ENCODE data around the gene CDRT15.

CDRT15 gene

DNA sequence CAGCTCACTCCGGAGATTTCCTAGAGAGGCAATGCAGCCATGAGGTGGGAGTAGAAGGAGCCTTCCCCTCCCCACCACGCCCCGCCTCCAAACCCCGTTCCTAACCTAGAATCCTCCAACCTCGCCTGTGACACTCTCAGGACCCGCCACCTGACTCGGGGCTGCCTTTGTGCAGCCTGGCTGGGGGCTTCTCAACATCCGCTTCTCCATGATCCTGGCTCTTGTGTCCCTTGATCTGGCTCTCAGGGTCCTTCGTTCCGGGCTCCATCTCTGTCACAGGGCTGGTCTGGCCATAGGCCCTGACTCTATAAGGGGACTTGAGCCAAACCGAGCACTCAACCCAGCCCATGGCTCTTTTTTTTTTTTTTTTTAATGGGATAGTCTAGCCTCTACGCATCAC is 24.3 kb downstream of the CDRT15 start:
- no peaks in the 10 kb centered on the region for H4K20me1 ChIP-seq (ENCODE audit: insufficient read depth)
- H3K4me1 ChIP-seq (ENCODE audit: low read depth, poor library complexity, severe bottlenecking) = no peaks in the 10 kb centered on the region
- no peaks in the 10 kb centered on the region for H3K79me2 ChIP-seq (ENCODE audit: insufficient read depth, low read depth)
- H3K4me3 ChIP-seq (IDR thresholded peaks at IDR 0.05; ENCODE audit: insufficient read depth, low read depth, low read length) = no peak overlapping the region
- H3K27ac ChIP-seq = no peak overlapping the region
- H3K27me3 ChIP-seq (ENCODE audit: insufficient read depth, low read depth) = no peaks in the 10 kb centered on the region
- no peak overlapping the region for H3K4me2 ChIP-seq
- no peak overlapping the region for H3K9ac ChIP-seq
- H3K36me3 ChIP-seq (ENCODE audit: insufficient read depth) = no peaks in the 10 kb centered on the region
- H2AFZ ChIP-seq (ENCODE audit: low read depth) = no peak overlapping the region
- TF ChIP-seq, protein P1, sequence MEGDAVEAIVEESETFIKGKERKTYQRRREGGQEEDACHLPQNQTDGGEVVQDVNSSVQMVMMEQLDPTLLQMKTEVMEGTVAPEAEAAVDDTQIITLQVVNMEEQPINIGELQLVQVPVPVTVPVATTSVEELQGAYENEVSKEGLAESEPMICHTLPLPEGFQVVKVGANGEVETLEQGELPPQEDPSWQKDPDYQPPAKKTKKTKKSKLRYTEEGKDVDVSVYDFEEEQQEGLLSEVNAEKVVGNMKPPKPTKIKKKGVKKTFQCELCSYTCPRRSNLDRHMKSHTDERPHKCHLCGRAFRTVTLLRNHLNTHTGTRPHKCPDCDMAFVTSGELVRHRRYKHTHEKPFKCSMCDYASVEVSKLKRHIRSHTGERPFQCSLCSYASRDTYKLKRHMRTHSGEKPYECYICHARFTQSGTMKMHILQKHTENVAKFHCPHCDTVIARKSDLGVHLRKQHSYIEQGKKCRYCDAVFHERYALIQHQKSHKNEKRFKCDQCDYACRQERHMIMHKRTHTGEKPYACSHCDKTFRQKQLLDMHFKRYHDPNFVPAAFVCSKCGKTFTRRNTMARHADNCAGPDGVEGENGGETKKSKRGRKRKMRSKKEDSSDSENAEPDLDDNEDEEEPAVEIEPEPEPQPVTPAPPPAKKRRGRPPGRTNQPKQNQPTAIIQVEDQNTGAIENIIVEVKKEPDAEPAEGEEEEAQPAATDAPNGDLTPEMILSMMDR (conservative IDR thresholded peaks at IDR 0.05; ENCODE audit: low read depth, low read length) = no peak

DNA sequence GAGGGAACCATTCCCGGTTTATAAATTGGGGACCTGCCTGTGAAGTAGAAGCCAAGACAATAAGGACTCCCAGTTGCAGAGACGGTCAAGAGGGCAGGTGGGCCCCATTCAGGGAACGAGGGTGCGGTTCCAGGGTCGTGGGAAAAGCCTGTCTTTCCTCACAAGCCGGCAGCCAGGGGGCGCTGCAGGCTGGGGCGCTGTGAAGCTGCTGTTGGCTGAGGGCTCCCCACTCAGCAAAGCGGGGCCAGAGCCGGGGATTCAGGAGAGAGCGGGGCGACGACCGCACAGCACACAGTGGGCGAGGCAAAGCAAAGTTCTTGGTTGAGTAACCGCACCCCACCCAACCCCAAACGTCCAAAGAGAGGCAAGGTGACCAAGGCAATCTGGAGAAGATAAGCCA is 24.9 kb downstream of the CDRT15 start:
- Histone ChIP-seq H2AFZ (ENCODE audit: low read depth) (no peak overlapping the region), H3K4me1 (ENCODE audit: low read depth, poor library complexity, severe bottlenecking) (no peaks in the 10 kb centered on the region), H3K27me3 (ENCODE audit: insufficient read depth, low read depth) (no peaks in the 10 kb centered on the region), H3K79me2 (ENCODE audit: insufficient read depth, low read depth) (no peaks in the 10 kb centered on the region), H3K36me3 (ENCODE audit: insufficient read depth) (no peaks in the 10 kb centered on the region), H3K9ac (no peak overlapping the region), H3K4me2 (no peak overlapping the region), H4K20me1 (ENCODE audit: insufficient read depth) (no peaks in the 10 kb centered on the region), H3K4me3 (IDR thresholded peaks at IDR 0.05; ENCODE audit: insufficient read depth, low read depth, low read length) (no peak overlapping the region), H3K27ac (no peak overlapping the region)
- TF ChIP-seq, protein P1 (conservative IDR thresholded peaks at IDR 0.05; ENCODE audit: low read depth, low read length) = no peak

DNA sequence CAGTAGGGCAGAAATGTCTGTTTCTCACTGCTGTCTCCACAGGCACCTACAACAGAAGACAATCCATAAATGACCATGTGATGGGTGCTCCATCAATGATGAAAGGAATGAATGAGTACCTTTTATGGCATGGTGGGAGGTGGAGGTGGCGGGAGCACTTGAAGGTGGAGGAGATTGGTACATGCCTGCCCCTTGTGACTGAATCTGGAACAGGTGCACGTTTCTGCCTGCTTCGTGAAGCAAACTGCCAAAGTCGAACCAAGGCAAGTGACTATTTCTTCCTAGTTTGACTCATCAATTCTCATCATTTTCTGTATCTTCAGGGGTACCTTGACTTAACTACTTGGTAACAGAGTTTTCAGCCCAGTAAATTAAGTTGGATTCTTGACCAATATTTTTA is 25.4 kb downstream of the CDRT15 start:
- Histone ChIP-seq H3K79me2 (ENCODE audit: insufficient read depth, low read depth) (no peaks in the 10 kb centered on the region), H3K27ac (no peak overlapping the region), H2AFZ (ENCODE audit: low read depth) (no peak overlapping the region), H3K4me3 (IDR thresholded peaks at IDR 0.05; ENCODE audit: insufficient read depth, low read depth, low read length) (no peak overlapping the region), H3K36me3 (ENCODE audit: insufficient read depth) (no peaks in the 10 kb centered on the region), H3K4me2 (no peak overlapping the region), H3K9ac (no peak overlapping the region), H4K20me1 (ENCODE audit: insufficient read depth) (no peaks in the 10 kb centered on the region), H3K27me3 (ENCODE audit: insufficient read depth, low read depth) (no peaks in the 10 kb centered on the region), H3K4me1 (ENCODE audit: low read depth, poor library complexity, severe bottlenecking) (no peaks in the 10 kb centered on the region)
- TF ChIP-seq, protein P1 (conservative IDR thresholded peaks at IDR 0.05; ENCODE audit: low read depth, low read length) = no peak

DNA sequence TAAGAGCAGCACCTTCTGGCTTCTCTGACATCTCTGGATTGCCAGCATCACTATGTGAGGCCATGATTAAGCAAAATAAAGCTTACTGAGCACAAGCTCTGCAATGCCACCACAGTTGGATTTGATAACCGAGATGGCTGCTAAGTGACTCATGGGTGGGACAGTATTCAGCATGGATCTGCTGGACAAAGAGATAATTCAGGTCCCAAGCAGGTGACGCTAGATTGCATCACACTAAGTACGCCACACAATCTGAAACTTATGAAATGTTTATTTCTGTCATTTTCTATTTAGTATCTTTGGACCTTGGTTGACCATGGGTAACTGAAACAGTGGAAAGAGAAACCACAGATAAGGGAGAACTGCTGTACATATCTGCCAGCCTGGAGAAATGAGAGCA is 27.4 kb downstream of the CDRT15 start:
- no peak overlapping the region for H3K9ac ChIP-seq
- no peaks in the 10 kb centered on the region for H4K20me1 ChIP-seq (ENCODE audit: insufficient read depth)
- no peaks in the 10 kb centered on the region for H3K27me3 ChIP-seq (ENCODE audit: insufficient read depth, low read depth)
- H3K27ac ChIP-seq = no peak overlapping the region
- no peaks in the 10 kb centered on the region for H3K79me2 ChIP-seq (ENCODE audit: insufficient read depth, low read depth)
- no peak overlapping the region for H3K4me3 ChIP-seq (IDR thresholded peaks at IDR 0.05; ENCODE audit: insufficient read depth, low read depth, low read length)
- no peak overlapping the region for H2AFZ ChIP-seq (ENCODE audit: low read depth)
- H3K4me1 ChIP-seq (ENCODE audit: low read depth, poor library complexity, severe bottlenecking) = no peaks in the 10 kb centered on the region
- H3K4me2 ChIP-seq = no peak overlapping the region
- TF ChIP-seq, protein P1 (conservative IDR thresholded peaks at IDR 0.05; ENCODE audit: low read depth, low read length) = no peak
- H3K36me3 ChIP-seq (ENCODE audit: insufficient read depth) = no peaks in the 10 kb centered on the region

DNA sequence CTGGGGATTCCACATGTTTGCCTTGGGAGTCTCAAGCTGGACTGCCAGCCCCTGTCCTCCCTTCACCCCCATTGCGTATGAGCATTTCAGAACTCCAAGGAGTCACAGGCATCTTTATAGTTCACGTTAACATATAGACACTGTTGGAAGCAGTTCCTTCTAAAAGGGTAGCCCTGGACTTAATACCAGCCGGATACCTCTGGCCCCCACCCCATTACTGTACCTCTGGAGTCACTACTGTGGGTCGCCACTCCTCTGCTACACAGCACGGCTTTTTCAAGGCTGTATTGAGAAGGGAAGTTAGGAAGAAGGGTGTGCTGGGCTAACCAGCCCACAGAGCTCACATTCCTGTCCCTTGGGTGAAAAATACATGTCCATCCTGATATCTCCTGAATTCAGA is 28.9 kb downstream of the CDRT15 start:
- no peak overlapping the region for H3K27ac ChIP-seq

More for the DNA sequence above, 28.9 kb downstream of the CDRT15 start:
- TF ChIP-seq, protein P1 (conservative IDR thresholded peaks at IDR 0.05; ENCODE audit: low read depth, low read length) = no peak
- Histone ChIP-seq H3K36me3 (ENCODE audit: insufficient read depth) (no peaks in the 10 kb centered on the region), H3K4me3 (IDR thresholded peaks at IDR 0.05; ENCODE audit: insufficient read depth, low read depth, low read length) (no peak overlapping the region), H3K79me2 (ENCODE audit: insufficient read depth, low read depth) (no peaks in the 10 kb centered on the region), H3K27me3 (ENCODE audit: insufficient read depth, low read depth) (no peaks in the 10 kb centered on the region), H3K9ac (no peak overlapping the region), H3K4me1 (ENCODE audit: low read depth, poor library complexity, severe bottlenecking) (no peaks in the 10 kb centered on the region), H2AFZ (ENCODE audit: low read depth) (no peak overlapping the region), H3K4me2 (no peak overlapping the region), H4K20me1 (ENCODE audit: insufficient read depth) (no peaks in the 10 kb centered on the region)
